ENCODE data around the gene LEP. TPM values are rescaled to one million over a fixed set of nuclear protein-coding genes. Genes with fewer than 3 reads are reported as not detected.
"Not testable (repeated sequence)": the region's sequence is repeated elsewhere in the genome, so short reads cannot be mapped to it uniquely, and the experiment has no call there.

LEP gene
- total RNA-seq, 1 experiment from 2014 or later = not detected

DNA sequence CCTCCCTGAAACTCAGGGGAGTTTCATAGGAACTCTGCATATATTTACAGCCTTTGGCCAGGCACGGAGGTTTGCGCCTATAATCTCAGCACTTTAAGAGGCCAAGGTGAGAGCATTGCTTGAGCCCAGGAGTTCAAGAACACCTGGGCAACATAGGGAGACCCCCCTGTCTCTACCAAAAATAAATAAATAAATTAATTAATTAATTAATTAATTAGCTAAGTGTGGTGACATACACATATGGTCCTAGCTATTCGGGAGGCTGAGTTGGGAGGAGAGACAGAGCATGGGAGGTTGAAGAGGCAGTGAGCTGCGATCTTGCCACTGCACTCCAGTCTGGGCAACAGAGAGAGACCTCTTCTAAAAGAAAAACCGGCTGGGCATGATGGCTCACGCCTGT lies 9.4 kb upstream of the LEP start:
- H2AFZ ChIP-seq (ENCODE audit: low read length) = no peak overlapping the region
- no peaks in the 10 kb centered on the region for H3K9me3 ChIP-seq (ENCODE audit: low read length)
- H3K27ac ChIP-seq (ENCODE audit: low read length) = no peak overlapping the region
- H3K4me2 ChIP-seq (ENCODE audit: low read depth, low read length, poor library complexity, severe bottlenecking) = no peak overlapping the region
- H4K20me1 ChIP-seq (ENCODE audit: insufficient read depth, low read depth, low read length) = no peaks in the 10 kb centered on the region
- no peaks in the 10 kb centered on the region for H3K36me3 ChIP-seq (ENCODE audit: insufficient read depth, low read length)
- DNase-seq = no peak
- H3K27me3 ChIP-seq (ENCODE audit: low read length) = no peaks in the 10 kb centered on the region
- no peak overlapping the region for H3K9ac ChIP-seq (ENCODE audit: low read length)
- no peak overlapping the region for H3K4me3 ChIP-seq (ENCODE audit: low read length)
- H3K9me2 ChIP-seq (replicated peaks; ENCODE audit: insufficient read depth, low read length) = 0 out of 2 replicates have a peak, but pooled peaks cover 2% of the 10 kb centered on the region
- no peaks in the 10 kb centered on the region for H3K79me2 ChIP-seq (ENCODE audit: low read length)
- H3K4me1 ChIP-seq (ENCODE audit: low read length) = no peaks in the 10 kb centered on the region

GRCh38 chr7:128233471-128233870 lies 7.6 kb upstream of the LEP start:
- H3K36me3 ChIP-seq (ENCODE audit: insufficient read depth, low read length) = no peaks in the 10 kb centered on the region
- no peak overlapping the region for H3K4me2 ChIP-seq (ENCODE audit: low read depth, low read length, poor library complexity, severe bottlenecking)
- H3K4me1 ChIP-seq (ENCODE audit: low read length) = no peaks in the 10 kb centered on the region
- H3K27ac ChIP-seq (ENCODE audit: low read length) = no peak overlapping the region
- no peaks in the 10 kb centered on the region for H4K20me1 ChIP-seq (ENCODE audit: insufficient read depth, low read depth, low read length)
- no peaks in the 10 kb centered on the region for H3K79me2 ChIP-seq (ENCODE audit: low read length)
- no peak overlapping the region for H3K4me3 ChIP-seq (ENCODE audit: low read length)
- no peak overlapping the region for H2AFZ ChIP-seq (ENCODE audit: low read length)
- no peaks in the 10 kb centered on the region for H3K9me2 ChIP-seq (replicated peaks; ENCODE audit: insufficient read depth, low read length)
- H3K9ac ChIP-seq (ENCODE audit: low read length) = no peak overlapping the region
- DNase-seq = no peak
- H3K27me3 ChIP-seq (ENCODE audit: low read length) = no peaks in the 10 kb centered on the region
- no peaks in the 10 kb centered on the region for H3K9me3 ChIP-seq (ENCODE audit: low read length)

DNA sequence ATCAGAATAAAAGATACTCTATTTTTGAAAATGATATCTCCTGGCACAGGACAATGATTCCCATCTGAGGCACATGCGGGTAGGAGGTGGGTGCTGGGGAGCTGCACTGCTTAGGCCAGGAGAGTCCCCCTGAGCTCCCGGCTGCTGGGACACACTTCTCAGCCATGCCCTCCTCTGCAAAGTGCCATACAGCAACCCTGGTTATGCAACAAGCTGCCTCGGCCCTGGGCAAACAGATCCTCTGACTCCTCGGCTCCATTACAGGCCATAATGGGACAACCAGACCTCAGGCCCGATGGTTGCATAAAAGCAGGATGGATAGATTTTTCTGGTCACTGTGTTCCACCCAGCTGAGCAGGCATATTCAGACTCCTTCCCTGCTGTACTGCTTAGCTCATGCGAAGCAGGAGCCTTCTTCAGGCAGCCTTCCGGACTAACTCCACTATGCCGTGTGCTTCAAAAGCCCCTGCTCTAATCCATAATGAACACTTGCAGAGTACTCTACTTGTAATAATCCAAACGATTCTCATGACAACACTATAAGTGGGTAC lies 6.5 kb upstream of the LEP start:
- Histone ChIP-seq H3K79me2 (ENCODE audit: low read length) (no peaks in the 10 kb centered on the region), H3K4me1 (ENCODE audit: low read length) (no peaks in the 10 kb centered on the region), H3K27ac (ENCODE audit: low read length) (no peak overlapping the region), H3K9me2 (replicated peaks; ENCODE audit: insufficient read depth, low read length) (no peaks in the 10 kb centered on the region), H4K20me1 (ENCODE audit: insufficient read depth, low read depth, low read length) (no peaks in the 10 kb centered on the region), H2AFZ (ENCODE audit: low read length) (no peak overlapping the region), H3K27me3 (ENCODE audit: low read length) (no peaks in the 10 kb centered on the region), H3K9ac (ENCODE audit: low read length) (no peak overlapping the region), H3K9me3 (ENCODE audit: low read length) (no peaks in the 10 kb centered on the region), H3K4me3 (ENCODE audit: low read length) (no peak overlapping the region), H3K36me3 (ENCODE audit: insufficient read depth, low read length) (no peaks in the 10 kb centered on the region), H3K4me2 (ENCODE audit: low read depth, low read length, poor library complexity, severe bottlenecking) (no peak overlapping the region)
- DNase-seq = no peak

GRCh38 chr7:128235471-128235870 lies 5.6 kb upstream of the LEP start:
- Histone ChIP-seq H2AFZ (ENCODE audit: low read length) (no peak overlapping the region), H3K9me3 (ENCODE audit: low read length) (no peaks in the 10 kb centered on the region)

GRCh38 chr7:128236924-128237586 lies 4.0 kb upstream of the LEP start:
- H3K4me2 ChIP-seq (ENCODE audit: low read depth, low read length, poor library complexity, severe bottlenecking) = no peak overlapping the region
- no peak overlapping the region for H3K27ac ChIP-seq (ENCODE audit: low read length)

More at GRCh38 chr7:128235471-128235870, 5.6 kb upstream of the LEP start:
- H3K4me2 ChIP-seq (ENCODE audit: low read depth, low read length, poor library complexity, severe bottlenecking) = no peak overlapping the region
- DNase-seq = no peak
- H3K9me2 ChIP-seq (replicated peaks; ENCODE audit: insufficient read depth, low read length) = no peaks in the 10 kb centered on the region
- no peaks in the 10 kb centered on the region for H3K27me3 ChIP-seq (ENCODE audit: low read length)
- no peaks in the 10 kb centered on the region for H3K36me3 ChIP-seq (ENCODE audit: insufficient read depth, low read length)
- H4K20me1 ChIP-seq (ENCODE audit: insufficient read depth, low read depth, low read length) = no peaks in the 10 kb centered on the region
- no peaks in the 10 kb centered on the region for H3K79me2 ChIP-seq (ENCODE audit: low read length)
- H3K4me3 ChIP-seq (ENCODE audit: low read length) = no peak overlapping the region
- H3K4me1 ChIP-seq (ENCODE audit: low read length) = no peaks in the 10 kb centered on the region
- no peak overlapping the region for H3K9ac ChIP-seq (ENCODE audit: low read length)
- H3K27ac ChIP-seq (ENCODE audit: low read length) = no peak overlapping the region

DNA sequence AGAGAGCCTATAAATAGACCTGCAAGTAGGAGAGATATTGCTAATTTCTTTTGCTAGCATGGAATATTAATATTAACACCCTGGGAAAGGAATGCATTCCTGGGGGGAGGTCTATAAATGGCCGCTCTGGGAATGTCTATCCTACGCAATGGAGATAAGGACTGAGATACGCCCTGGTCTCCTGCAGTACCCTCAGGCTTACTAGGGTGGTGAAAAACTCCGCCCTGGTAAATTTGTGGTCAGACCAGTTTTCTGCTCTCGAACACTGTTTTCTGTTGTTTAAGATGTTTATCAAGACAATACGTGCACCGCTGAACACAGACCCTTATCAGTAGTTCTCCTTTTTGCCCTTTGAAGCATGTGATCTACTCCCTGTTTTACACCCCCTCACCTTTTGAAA lies 1.9 kb upstream of the LEP start:
- DNase-seq; H3K9me3 ChIP-seq (ENCODE audit: low read length); H3K9ac ChIP-seq (ENCODE audit: low read length); H3K4me1 ChIP-seq (ENCODE audit: low read length); H4K20me1 ChIP-seq (ENCODE audit: insufficient read depth, low read depth, low read length); H3K36me3 ChIP-seq (ENCODE audit: insufficient read depth, low read length); H3K4me2 ChIP-seq (ENCODE audit: low read depth, low read length, poor library complexity, severe bottlenecking); H3K9me2 ChIP-seq (replicated peaks; ENCODE audit: insufficient read depth, low read length); H3K79me2 ChIP-seq (ENCODE audit: low read length); H3K27ac ChIP-seq (ENCODE audit: low read length); H3K4me3 ChIP-seq (ENCODE audit: low read length); H2AFZ ChIP-seq (ENCODE audit: low read length); H3K27me3 ChIP-seq (ENCODE audit: low read length): not testable (repeated sequence)

More at GRCh38 chr7:128236924-128237586, 4.0 kb upstream of the LEP start:
- Histone ChIP-seq H3K79me2 (ENCODE audit: low read length) (no peaks in the 10 kb centered on the region), H4K20me1 (ENCODE audit: insufficient read depth, low read depth, low read length) (no peaks in the 10 kb centered on the region), H3K4me3 (ENCODE audit: low read length) (no peak overlapping the region), H3K36me3 (ENCODE audit: insufficient read depth, low read length) (no peaks in the 10 kb centered on the region), H3K4me1 (ENCODE audit: low read length) (peaks cover 8% of the 10 kb centered on the region), H3K9me2 (replicated peaks; ENCODE audit: insufficient read depth, low read length) (no peaks in the 10 kb centered on the region), H2AFZ (ENCODE audit: low read length) (no peak overlapping the region), H3K9me3 (ENCODE audit: low read length) (no peaks in the 10 kb centered on the region), H3K27me3 (ENCODE audit: low read length) (no peaks in the 10 kb centered on the region), H3K9ac (ENCODE audit: low read length) (no peak overlapping the region)
- DNase-seq = no peak

DNA sequence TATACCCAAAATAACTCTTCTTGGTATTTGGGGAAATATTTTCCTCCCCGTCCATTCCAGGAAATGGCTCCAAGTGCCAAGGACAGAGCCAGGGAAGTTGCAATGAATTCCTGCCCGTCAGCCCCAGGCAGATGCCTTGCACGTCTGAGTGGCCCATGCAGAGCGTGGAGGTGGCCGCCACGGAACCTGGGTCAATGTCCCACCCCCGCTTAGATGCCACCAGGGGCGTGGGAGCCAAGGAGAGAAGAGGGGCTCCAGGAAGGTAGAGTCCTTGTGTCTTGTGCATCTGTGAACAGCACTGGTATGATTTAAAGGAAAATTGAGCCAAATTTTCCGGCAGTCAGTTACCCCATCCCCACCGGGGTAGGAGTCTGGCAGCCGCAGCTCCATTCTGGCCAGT lies 1.6 kb downstream of the LEP start:
- Histone ChIP-seq H3K4me1 (ENCODE audit: low read length) (peaks cover 10% of the 10 kb centered on the region), H3K36me3 (ENCODE audit: insufficient read depth, low read length) (no peaks in the 10 kb centered on the region), H3K27me3 (ENCODE audit: low read length) (no peaks in the 10 kb centered on the region), H3K9me2 (replicated peaks; ENCODE audit: insufficient read depth, low read length) (no peaks in the 10 kb centered on the region), H3K79me2 (ENCODE audit: low read length) (no peaks in the 10 kb centered on the region), H4K20me1 (ENCODE audit: insufficient read depth, low read depth, low read length) (no peaks in the 10 kb centered on the region), H3K4me2 (ENCODE audit: low read depth, low read length, poor library complexity, severe bottlenecking) (no peak overlapping the region), H3K4me3 (ENCODE audit: low read length) (no peak overlapping the region), H3K9me3 (ENCODE audit: low read length) (no peaks in the 10 kb centered on the region), H3K9ac (ENCODE audit: low read length) (no peak overlapping the region), H2AFZ (ENCODE audit: low read length) (no peak overlapping the region), H3K27ac (ENCODE audit: low read length) (no peak overlapping the region)
- DNase-seq = no peak

GRCh38 chr7:128243273-128243672 lies 2.2 kb downstream of the LEP start:
- no peaks in the 10 kb centered on the region for H3K9me2 ChIP-seq (replicated peaks; ENCODE audit: insufficient read depth, low read length)
- no peak overlapping the region for H3K4me2 ChIP-seq (ENCODE audit: low read depth, low read length, poor library complexity, severe bottlenecking)
- H3K9ac ChIP-seq (ENCODE audit: low read length) = no peak overlapping the region
- no peaks in the 10 kb centered on the region for H3K79me2 ChIP-seq (ENCODE audit: low read length)
- no peaks in the 10 kb centered on the region for H3K27me3 ChIP-seq (ENCODE audit: low read length)
- no peak overlapping the region for H3K27ac ChIP-seq (ENCODE audit: low read length)
- H3K9me3 ChIP-seq (ENCODE audit: low read length) = no peaks in the 10 kb centered on the region
- H2AFZ ChIP-seq (ENCODE audit: low read length) = no peak overlapping the region
- no peaks in the 10 kb centered on the region for H4K20me1 ChIP-seq (ENCODE audit: insufficient read depth, low read depth, low read length)
- H3K36me3 ChIP-seq (ENCODE audit: insufficient read depth, low read length) = no peaks in the 10 kb centered on the region
- H3K4me3 ChIP-seq (ENCODE audit: low read length) = no peak overlapping the region
- no peak for DNase-seq
- peaks cover 10% of the 10 kb centered on the region for H3K4me1 ChIP-seq (ENCODE audit: low read length)
